GM10847 (cell line): ENCODE measurements around the gene TBL1X.

ENCODE experiments used
- POLR2A ChIP-seq: IDR thresholded peaks from 2 replicates; pipeline ENCODE4 v1.6.1; 2011; ENCODE audit not compliant: insufficient read length; ENCODE audit errors: extremely low read depth

TBL1X gene

GRCh38 chrX:9476810-9477575 is 12.1 kb downstream of the TBL1X start:
- no peak for TF ChIP-seq POLR2A

GRCh38 chrX:9482408-9482807 is 17.6 kb downstream of the TBL1X start:
- no peak for TF ChIP-seq POLR2A

- no peak for TF ChIP-seq POLR2A
These were observed 18.0 kb downstream of the TBL1X start for GRCh38 chrX:9482837-9483236.

GRCh38 chrX:9483376-9483775 is 18.5 kb downstream of the TBL1X start:
- TF ChIP-seq POLR2A = no peak

- no peak for TF ChIP-seq POLR2A
These were observed 22.0 kb downstream of the TBL1X start for GRCh38 chrX:9486786-9487387.

- no peak for TF ChIP-seq POLR2A
These were observed 23.7 kb downstream of the TBL1X start for GRCh38 chrX:9488586-9488985.

- no peak for TF ChIP-seq POLR2A
These were observed 24.4 kb downstream of the TBL1X start for GRCh38 chrX:9489234-9489633.

GRCh38 chrX:9492901-9493300 is 28.0 kb downstream of the TBL1X start:
- no peak for TF ChIP-seq POLR2A

GRCh38 chrX:9493936-9494335 is 29.1 kb downstream of the TBL1X start:
- TF ChIP-seq POLR2A = no peak

- no peak for TF ChIP-seq POLR2A
These were observed 29.9 kb downstream of the TBL1X start for GRCh38 chrX:9494771-9495170.

- TF ChIP-seq POLR2A = no peak
These were observed 30.6 kb downstream of the TBL1X start for GRCh38 chrX:9495496-9495895.

- TF ChIP-seq POLR2A = no peak
These were observed 33.4 kb downstream of the TBL1X start for GRCh38 chrX:9498236-9498635.

- TF ChIP-seq POLR2A = no peak
These were observed 35.7 kb downstream of the TBL1X start for GRCh38 chrX:9500584-9500983.

GRCh38 chrX:9501362-9501761 is 36.5 kb downstream of the TBL1X start:
- no peak for TF ChIP-seq POLR2A

- TF ChIP-seq POLR2A = no peak
These were observed 38.4 kb downstream of the TBL1X start for GRCh38 chrX:9503261-9503660.

GRCh38 chrX:9510366-9510765 is 45.5 kb downstream of the TBL1X start:
- no peak for TF ChIP-seq POLR2A

GRCh38 chrX:9510980-9511379 is 46.1 kb downstream of the TBL1X start:
- TF ChIP-seq POLR2A = no peak
